GM19372 (cell line): ENCODE measurements around the gene ACLY.

Experiments used
- ATAC-seq: cut with Tn5 transposase; IDR thresholded peaks from one replicate; pipeline ENCODE4 v1.9.1; 2021; ENCODE audit warnings: mild to moderate bottlenecking, low read depth, moderate library complexity; ENCODE audit not compliant: unreplicated experiment

ACLY gene

DNA sequence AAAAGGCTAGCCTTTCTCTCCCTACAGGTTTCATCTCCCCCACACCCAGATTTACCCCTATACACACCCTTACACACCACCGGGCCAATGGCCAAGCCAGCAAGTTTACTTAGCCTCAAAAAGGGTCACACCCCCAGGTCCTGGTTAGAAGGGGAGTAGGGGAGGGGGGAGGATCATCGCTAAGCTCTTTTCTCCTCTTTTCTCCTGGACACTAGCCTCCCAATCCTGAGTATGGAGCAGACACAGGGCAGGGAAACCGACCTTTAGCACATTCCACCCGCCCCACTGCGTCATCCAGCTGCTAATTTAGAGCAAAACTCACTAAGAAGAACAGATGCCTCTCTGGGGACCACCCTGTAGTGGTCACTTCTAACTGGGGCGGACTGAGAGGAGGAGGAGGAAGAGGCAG is 4.4 kb downstream of the ACLY start:
- ATAC-seq, result no peak

- ATAC-seq, result no peak
Measured at GRCh38 chr17:41913798-41914197, 5.0 kb downstream of the ACLY start.

GRCh38 chr17:41912925-41913324 is 5.8 kb downstream of the ACLY start:
- ATAC-seq, result no peak

- no peak for ATAC-seq
Measured at GRCh38 chr17:41910701-41911391, 7.9 kb downstream of the ACLY start.

DNA sequence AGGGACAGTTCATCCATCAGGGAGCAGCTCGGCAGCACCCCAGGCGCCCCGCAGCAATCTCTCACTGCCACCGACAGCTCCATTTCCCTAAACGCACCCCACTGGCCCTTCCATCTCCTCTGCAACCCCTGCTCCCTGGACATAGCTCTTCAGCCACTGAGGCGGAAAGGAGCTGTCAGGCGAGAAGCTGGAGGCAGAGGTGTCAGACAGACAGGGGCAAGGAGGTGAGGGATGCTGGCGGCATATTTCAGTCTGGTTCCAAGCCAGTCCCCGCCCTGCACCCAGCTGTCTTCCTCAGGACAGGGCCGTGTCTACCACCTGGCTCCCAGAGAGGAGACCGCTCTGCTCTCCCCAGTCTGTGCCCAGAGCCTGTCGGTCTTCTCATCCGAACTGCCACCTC is 9.7 kb downstream of the ACLY start:
- ATAC-seq, result no peak

DNA sequence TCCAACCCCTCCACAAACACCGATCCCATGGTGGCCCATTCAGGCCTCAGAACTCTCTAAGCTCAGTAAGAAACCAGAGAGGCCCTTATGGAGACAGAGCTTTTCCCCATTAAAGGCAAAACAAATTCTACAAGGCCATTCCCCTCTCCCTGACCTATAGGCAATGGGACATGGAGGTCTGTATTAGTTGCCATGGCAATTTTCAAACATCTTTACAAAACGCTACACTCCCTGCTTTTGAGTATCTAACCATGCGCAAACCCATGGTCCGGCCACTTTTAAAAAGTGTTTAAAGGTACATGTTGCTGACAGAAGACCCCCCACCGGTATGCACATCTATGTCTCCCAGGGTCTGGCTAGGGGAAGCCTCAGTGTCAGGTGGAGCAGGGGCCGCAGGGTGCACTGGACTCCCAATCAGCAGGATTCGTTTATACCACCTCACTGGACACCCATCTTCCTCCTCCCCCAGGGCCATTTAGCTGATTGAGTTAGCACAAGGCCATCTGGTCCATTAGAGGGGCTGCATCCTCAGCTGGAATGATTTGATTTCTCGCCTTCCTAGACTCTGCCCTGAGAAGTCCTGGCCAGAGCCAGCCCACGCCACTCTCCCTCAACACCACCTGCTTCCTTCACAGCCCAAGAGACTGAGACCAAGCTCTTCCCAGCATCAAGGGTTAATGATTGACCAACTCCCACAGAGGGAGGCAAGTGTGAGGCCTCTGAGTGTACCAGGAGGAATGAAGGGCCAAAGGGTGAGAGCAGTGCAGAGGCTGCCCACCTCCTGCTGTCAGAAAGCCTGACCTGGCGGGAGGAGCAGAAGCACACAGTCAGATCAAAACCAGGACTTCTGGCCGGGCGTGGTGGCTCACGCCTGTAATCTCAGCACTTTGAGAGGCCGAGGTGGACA is 10.9 kb downstream of the ACLY start:
- ATAC-seq, result no peak

DNA sequence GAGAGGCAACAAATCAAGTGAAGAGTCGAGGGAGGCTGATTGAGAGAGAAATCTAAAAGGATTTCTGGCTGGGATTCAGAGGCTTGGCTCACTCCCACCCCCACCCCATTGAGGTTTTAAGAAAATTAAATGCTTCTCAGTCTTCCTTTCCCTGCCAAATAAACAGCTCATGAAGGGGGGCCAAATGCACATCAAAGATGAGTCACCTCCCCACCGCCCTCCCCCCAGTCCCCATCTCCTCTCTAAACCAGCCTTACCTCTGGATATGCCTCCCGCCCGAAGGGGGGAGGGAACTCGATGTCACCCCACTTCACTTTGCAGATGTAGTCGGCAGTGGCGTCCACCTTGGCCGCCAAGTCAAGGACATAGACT is 11.6 kb downstream of the ACLY start:
- ATAC-seq, result no peak

- ATAC-seq, result no peak
Measured at GRCh38 chr17:41906465-41907184, 12.1 kb downstream of the ACLY start.

GRCh38 chr17:41905172-41905571 is 13.6 kb downstream of the ACLY start:
- no peak for ATAC-seq

DNA sequence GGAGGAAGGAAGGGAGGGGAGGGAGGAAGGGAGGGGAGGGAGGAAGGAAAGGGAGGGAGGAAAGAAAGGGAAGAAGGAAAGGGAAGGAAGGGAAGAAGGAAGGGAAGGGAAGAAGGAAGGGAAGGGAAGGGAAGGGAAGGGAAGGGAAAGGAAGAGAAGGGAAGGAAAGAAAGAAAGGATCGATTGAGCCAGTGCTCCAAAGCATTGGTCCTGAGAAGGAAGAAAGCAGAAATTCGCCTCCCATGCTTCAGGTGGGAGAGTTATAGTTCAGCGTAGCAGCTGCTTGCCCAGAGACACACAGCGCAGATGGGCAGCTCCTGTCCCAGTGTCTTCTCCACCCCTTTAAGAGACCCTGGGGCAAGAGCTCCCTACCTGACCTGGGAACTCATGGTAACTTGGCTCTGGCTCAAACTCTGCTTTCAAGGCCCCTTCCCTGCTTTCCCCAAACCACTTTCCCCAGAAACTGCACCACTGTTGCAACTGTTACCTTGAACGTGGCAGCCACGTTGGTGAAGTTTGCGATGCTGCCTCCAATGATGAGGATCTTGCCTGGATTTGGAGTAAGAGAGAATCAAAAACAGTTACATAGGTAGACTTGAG is 14.4 kb downstream of the ACLY start:
- ATAC-seq, result no peak

DNA sequence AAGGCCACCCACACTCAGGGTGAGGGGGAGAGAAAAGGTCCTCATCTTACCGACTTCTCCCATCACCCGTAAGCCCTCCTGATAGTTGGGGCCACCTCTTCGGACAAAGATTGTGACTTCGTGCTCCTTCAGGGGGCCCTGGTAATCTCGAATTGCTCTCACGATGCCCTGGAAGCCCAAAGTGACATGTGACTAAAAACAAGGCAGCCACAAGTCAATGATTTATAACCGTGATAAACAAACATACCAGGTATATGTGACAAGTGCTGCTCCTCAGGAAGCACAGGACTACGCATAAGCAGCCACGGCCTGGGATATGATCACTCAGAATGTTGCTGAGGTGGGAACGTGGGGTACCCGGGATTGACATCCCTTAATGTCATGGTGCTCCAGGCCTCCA is 17.1 kb downstream of the ACLY start:
- no peak for ATAC-seq

DNA sequence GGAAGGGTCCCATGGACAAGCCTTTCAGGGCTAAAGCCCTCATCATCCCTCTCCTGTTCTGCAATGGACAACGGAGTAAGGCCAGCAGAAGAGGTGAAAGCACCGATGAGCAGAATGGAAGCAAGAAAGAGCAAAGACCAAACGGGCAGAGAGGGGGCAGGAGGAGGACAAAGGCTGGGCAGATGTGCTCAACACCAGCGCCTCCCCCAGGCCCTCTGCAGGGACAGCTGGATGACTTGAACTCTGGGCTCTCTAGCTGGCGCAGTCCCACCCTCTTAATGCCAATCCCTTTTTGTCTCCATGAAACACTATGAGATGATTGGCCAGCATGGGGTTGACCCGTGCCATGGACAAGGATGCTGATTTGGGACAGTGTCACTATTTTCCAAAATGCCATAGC is 22.0 kb downstream of the ACLY start:
- no peak for ATAC-seq

GRCh38 chr17:41895617-41896016 is 23.1 kb downstream of the ACLY start:
- no peak for ATAC-seq

DNA sequence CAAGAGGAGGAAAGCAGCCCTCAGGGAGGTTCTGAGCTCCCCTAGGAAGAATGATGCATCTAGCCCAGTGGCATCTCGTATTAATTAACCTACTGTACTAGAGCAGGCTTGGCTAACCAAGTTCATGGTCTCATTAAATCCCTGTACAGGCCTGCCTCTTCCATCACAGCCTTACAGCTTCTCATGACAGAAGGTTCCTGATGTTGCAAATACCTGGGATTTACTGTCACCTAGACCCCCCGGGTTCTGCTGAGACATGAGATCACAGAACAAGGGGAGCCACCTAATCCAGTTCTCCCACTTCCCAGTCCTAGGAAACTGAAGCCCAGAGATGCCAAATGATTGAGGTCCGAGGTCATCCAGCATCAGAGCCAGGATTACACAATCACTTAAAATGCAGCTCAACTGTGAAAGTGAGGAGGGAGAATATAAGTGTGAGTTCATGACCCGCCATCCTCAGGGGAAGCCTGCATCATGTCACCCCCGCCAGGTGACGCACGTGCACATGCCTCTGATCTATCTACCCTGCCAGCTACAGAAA is 23.9 kb downstream of the ACLY start:
- no peak for ATAC-seq

DNA sequence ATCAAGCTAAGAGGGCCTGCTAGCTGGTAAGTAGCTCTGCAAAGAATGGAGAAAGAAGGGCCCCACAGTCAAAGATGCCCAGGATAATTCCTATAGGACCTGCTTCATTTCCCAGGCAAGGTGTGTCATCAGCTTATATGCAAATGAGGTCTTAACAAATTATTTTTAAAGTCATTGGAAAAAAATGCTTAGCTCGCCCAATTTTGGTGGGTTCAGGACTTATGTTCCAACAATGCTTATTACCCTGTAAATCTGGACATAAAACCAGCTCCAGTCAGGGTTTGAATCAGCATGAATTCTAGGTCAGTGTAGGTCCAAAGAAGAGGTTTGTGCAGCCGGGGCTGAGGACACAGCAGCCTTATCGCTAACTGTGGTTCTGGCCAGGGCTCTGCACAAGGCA is 25.4 kb downstream of the ACLY start:
- ATAC-seq, result no peak

DNA sequence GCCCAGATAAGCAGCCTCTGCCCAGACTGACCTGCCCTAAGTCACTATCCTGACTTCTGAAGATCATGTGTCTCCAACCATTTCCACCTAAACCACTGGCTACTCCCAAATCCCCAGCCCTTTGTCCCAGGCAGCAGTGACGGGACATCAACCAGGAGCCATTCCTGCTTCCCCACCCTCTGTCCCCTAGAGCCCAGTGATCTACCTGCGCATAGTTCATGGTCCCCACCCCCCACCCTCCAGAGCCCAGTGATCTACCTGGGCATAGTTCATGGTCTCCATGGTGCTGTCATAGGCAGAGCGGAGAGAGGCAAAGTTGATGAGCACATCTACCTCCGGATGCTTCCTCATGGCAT is 26.8 kb downstream of the ACLY start:
- no peak for ATAC-seq

DNA sequence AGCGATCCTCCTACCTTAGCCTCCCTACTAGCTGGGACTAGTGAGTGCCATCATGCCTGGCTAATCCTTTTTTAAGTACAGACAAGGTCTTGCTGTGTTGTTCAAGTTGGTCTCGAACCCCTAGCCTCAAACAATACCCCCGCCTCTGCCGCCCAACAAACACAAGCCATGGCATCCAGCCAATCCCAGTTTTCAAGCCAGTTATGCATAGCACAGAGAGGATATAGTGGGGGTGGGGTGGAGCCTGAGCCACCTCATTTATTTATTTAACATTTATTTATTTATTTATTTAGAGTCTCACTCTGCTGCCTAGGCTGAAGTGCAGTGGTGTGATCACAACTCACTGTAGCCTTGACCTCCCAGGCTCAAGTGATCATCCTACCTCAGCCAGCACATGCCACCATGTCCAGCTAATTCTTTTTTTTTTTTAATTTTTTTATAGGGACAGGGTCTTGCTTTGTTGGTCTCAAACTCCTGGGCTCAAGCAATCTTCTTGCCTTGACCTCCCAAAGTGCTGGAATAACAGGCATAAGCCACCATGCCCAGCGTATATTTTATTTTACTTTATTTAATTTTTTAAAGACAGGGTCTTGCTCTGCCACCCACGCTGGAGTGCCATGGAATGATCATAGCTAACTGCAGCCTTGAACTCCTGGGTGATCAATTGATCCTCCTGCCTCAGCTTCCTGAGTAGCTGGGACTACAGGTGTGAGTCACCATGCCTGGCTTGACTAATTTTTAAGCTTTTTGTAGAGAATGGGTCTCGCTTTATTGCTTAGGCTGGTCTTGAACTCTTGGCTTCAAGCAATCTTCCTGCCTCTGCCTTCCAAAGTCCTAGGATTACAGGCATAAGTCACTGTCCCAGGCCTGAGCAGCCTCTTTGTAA is 27.4 kb downstream of the ACLY start:
- ATAC-seq, result no peak

- no peak for ATAC-seq
Measured at GRCh38 chr17:41888332-41888965, 30.3 kb downstream of the ACLY start.

GRCh38 chr17:41885733-41886132 is 33.0 kb downstream of the ACLY start:
- ATAC-seq, result no peak
